HG02763 (cell line): Measurements from ENCODE around the gene CD164.
A peak's percentile ranks its signal among the peaks of the same experiment; 100 is the strongest.

Experiments
- ATAC-seq: cut with Tn5 transposase; IDR thresholded peaks from one replicate; pipeline ENCODE4 v1.9.1; 2021; ENCODE audit warnings: mild to moderate bottlenecking, moderate library complexity; ENCODE audit not compliant: unreplicated experiment

CD164 gene

DNA sequence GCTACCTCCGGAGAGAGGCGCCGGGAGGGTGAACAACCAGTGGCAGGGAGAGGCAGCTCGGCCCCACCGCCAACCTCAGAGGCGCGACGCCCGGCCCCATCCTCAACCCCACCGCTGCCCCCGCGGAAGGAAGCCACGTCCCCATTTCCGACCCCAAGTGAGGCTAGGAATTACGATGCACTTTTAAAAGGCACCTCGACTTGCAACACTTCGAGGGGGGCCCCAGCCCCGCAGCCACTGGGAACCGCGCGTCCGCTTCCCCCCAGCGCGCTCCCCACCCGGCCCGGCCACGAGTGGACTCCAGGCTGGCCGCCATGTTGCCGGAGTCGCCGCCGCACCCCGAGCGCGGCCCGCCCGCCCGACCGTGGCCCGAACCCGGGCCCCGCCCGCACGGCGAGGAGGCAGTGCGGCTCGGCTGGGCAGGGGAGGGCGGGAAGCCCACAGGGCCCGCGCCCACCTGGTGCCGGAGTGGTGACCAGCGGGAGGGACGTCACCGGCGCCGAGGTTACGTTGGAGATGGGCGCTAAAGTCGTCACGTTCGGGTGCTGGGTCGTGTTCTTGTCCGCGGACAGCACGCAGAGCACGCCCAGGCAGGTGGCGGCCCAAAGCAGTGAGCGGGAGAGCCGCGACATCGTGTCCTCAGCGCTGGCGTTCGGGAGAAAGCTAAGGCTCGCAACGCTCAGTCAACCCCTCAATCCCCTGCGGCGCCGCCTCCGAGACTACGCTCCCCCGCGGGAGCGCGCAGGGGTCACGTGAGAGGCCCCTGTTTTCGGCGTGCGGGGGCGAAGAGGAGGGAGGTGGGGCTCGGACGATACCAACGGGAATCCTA lies at the start of gene CD164:
Gene CD164 (minus strand): TSS at position 721 of the 829 bp plus-strand sequence. CDS start 89 bp downstream, at position 632.
- peak; percentile 51 for ATAC-seq

DNA sequence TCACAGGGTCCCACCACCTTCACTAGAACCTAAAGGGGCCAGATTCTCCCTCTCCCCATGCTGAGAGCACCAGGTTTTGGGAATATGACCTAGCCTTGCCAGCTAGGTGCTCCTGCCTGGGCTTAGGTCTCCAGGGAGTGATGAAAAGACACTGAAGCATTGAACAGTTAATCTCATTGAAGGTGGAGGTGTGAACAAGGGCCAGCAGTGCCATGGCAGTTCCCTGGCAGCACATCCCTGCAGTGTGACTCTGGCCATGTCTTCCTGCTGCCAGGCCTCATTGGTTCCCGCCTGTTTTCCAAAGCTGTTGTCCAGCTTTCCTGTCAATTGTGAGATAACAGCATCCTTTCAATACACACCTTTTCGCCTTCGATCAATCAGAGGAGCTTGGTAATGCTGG lies 47.2 kb upstream of the CD164 start:
- no peak for ATAC-seq

DNA sequence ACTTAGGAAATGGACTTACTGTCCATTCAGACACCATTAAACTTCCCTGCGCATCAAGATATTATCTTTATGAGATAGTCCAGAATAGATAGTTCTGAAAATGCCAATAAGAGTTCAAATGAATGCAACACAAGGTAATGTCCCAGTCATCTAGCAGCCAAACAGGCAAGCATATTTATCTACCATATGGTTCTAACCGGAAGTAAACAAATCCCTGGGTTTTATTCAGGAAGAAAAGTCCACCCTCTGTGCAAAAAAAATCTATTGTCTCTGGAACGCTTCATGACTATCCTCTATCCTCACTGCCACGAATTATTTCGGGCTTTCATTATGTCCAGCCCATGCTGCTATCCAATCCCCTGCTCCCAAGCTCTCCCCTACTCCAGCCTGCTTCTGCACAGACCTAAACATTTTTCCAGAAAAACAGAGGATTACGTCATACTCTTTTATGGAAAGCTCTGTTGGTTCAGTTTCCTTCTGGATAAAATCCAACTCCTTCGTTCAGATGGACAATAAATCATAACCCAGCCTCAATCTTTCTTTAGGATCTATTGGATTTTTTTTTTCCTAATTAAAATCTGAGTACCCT lies 46.7 kb upstream of the CD164 start:
- ATAC-seq = no peak

DNA sequence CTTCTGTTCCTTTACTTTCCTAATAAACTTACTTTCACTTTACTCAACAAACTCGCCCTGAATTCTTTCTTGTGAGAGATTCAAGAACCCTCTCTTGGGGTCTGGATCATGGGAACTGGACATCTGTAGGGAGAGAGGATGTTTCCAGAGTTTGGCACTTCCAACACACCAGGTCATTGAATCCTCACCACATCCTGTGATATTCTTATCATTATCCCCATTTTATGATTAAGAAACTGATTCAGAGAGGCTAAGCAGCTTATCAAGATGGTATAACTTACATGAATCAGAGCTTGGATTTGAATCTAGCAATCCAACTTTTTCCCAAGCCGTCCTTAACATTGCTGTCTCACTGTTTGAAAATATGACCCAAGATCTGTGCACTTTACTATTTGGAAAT lies 42.7 kb upstream of the CD164 start:
- no peak for ATAC-seq

DNA sequence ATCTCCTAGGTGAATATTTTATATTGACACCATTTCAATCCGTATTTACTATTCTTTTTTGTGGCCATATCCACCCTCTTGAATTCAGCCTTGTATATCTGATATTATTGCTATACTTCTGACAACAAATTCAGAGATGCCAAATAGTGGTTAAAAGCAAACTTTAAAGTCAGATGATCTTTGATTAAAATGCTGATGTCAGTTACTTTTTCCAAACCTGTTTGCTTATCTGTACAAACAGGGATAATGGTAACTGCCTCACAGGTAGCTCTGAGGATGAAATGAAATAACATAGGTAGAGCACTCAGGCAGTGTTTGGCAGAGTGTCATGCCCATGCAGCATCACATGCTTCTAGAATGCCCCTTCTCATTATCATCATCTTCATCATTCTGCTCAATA lies 38.9 kb upstream of the CD164 start:
- ATAC-seq = no peak

DNA sequence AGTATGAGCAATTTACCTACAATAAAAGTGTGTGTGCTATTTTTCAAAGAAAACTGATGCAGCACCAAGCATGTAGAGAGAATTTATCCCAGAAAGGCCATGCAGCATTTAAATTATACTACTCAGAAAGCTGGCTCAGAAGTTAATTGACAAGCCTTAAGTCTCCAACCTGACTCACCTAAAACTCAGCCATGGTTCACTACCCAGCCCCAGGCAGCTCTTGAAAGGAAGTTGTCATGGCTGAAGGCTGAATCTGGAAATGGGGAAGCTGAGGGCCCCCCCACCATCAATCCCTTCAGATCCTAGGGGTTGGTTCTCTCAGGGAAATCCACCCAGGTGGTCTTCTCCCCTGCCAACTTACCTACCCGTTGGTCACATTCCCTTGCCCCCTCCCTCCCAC lies 38.5 kb upstream of the CD164 start:
- ATAC-seq = no peak

DNA sequence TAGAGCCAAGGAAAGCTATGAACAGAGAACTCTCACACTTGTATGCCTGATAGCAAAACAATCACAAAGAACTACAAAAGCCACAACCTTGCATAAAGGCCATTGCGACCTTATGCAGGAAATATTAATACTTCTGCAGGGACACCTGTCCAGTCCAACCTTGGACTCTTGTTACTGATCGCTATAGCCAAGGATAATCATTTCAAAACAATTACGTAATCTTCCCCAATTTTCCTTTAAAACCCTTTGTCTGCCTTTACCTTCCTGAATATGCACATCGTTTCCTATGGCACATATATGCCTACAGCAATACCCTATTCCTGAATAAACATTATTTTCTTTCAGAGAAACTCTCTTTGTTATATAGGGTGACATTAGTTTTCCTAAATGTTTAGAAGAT lies 35.4 kb upstream of the CD164 start:
- no peak for ATAC-seq

DNA sequence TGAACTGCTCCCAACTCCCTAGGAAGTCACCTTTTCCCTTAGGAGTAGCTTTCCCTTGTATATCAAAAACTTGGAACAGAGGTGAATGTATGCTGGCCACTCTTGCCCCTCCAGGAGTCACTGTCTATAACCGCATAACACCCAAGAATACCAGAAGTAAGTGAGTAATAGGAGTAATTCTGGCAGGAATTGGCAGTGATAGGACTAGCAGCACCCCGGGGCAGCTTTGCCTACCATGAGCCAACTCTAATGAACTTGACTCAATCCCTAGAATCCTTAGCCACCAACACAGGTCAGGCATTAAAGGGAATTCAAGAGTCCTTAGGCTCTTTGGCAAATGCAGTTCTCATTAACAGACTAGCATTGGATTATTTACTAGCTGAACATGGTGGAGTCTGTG lies 28.8 kb upstream of the CD164 start:
- no peak for ATAC-seq

DNA sequence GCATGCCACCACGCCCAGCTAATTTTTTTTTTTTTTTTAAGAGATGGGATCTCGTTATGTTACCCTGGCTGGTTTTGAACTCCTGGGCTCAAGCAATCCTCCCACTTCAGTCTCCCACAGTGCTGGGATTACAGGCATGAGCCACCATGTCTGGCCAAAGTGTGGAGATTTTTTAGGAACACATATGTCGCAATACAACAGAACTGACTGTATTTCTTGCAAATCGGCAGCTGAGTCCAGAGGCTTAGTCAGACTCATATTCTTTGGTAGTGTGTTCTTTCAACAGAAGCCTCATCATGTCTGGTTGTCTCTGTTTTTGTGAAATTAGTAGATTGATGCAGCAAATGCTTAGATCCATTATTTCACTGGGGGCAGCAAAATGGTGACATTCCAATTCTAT lies 23.9 kb upstream of the CD164 start:
- ATAC-seq = no peak

DNA sequence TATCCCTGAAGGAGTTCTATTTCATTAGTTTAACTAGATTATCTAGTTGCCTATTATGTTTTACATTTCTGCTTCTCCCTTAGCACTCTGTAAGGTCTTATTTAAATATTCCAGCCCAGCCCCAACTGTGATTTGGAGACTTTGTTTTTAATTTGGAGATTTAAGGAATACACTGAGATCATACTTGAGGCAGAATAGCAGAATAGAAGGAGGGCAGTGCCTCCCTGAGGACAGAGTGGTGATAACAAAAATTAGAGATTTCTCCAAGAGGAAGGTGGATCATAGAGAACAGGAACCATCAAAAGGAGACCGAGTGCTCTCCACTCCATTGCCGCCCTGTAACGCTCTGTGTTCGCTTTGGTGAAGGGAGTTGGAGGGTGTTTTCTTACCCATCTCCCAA lies 14.8 kb upstream of the CD164 start:
- no peak for ATAC-seq

DNA sequence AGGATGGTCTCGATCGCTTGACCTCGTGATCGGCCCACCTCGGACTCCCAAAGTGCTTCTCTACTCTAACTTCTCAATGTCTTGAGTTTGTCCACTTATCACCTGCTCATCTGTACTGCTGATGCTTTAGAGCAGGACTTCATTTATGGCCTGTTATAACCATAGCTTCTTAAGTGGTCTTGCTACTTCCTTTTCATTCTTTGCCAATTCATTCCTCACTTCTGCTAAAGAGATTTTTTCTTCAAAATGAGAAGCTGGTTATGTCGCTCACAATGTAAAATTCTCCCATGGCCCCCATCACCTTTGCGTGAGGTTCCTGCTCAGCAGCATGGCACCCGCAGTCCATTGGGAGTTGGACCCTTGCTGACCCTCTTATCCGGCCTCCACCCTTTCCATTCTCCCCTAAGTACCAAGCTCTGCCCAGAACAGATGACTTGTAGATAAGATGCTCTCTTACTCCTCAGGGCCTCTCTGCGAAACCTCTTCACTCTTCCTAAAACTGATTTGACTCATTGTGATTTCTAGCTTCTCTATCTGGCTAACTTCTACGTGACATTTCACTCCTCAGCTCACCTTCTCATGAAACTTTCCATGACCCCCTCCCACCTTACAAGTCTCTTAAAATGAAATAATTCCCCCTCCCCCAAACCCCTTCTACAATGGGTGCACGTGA lies 13.9 kb upstream of the CD164 start:
- no peak for ATAC-seq

DNA sequence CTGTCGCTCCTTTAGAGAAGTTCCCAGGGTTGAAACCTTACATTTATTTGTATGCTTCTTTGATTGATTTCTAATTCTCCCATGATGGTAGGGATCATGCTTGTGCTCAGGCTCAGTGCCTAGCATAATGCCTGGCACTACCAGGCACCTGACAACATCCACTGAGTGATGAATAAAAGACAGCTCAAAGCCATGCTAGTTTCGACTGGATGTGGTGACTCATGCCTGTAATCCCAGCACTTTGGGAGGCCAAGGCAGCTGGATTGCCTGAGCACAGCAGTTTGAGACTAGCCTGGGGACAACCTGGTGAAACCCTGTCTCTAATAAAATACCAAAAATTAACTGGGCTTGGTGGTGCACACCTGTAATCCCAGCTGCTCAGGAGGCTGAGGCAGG lies 11.6 kb upstream of the CD164 start:
- no peak for ATAC-seq

DNA sequence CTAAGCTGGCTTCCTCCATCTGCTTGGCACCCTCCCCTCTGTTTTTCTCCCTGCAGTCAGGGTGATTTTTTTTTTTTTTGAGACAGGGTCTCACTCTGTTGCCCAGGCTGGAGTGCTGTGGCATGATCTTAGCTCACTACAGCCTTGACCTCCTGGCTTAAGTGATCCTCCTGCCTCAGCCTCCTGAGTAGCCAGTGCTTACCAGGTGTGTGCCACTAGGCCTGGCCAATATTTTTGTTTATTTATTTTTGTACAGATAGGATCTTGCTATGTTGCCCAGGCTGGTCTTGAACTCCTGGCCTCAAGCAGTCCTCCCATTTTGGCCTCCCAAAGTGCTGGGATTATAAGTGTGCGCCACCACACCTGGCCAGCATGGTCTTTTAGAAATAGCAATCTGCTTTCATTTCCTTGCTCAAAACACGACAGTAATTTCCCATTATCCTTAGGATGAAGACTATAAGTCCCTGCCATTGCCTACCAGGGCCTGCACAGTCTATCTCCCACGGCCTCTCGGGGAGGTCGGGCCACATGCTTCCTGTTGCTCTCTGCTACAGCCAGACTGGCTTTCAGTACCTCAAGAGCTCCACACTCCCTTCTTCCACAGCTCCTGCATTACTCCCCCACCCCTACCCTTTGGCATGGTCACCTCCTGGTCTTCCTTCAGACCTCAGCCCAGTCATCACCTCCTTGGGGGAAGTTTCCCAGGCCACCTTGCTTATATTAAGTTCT lies 11.1 kb upstream of the CD164 start:
- ATAC-seq = no peak

DNA sequence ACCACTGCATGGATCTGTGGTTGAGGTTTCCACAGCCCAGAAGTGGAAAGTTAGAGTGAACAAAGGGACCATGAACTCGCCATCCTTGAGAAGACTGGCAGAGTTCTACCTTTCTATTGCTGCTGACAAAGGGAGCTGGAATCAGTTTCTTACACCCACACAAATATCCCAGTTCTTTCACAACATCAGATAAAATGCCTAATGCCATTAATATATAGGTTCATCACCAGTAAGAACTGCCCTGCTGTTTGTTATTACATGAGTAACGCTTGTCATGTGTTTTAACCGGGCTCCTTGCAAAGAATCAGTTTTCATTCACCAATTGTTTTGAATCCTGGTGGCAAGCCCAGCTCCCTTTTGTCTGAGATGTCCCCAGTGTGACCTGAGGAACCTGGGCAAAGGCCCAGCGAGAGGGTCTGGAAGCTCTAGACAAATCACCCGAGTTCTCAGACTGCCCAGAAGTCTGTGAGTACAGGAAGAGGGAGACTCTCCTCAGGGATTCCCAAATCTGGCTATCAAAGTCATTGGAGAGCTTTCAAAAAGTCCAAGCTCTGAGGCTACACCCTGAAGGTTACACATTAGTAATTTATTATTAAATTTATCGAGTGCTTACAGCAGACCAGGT lies 7.5 kb upstream of the CD164 start:
- ATAC-seq = no peak

DNA sequence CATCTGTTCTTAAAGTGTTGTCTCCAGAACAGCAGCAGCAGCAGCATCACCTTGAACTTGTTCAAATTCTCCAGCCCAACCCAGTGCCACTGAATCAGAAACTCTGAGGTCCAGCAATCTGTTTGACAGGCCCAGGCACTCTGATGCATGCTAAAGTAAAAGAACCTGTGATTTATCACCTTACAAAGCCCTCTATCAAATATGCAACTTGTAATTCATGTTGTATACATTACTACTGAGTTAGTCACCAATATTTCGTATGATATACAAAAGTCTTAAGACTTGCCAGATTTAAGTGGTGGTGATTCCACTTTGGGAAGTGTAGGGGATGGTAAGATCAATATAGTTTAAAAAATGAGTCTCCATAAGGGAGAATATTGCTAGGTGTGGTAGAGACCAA lies 6.0 kb upstream of the CD164 start:
- ATAC-seq = no peak

DNA sequence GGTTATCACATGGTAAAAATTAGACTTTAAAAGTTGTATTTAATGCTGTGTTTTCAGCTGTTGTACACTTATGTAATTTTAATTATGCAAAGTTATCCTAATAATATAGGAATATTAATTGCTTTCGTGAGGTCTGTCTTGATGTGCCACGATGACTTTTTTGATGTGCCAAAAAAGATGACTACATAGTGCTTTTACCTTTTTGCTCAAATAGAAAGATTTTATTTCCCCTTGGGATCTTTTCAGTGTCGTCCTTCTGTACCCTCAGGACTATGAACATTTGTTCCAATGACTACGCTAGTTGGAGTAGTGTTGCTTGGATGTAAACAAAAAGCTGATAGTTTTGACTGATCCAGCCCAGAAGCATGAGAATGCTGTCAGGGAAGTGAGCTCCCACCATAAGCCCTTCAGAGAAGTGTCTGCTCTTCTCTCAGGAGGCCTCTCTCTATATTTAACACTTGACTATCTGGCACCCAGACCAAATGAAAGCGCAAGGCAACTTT lies 1.2 kb upstream of the CD164 start:
- ATAC-seq = no peak

DNA sequence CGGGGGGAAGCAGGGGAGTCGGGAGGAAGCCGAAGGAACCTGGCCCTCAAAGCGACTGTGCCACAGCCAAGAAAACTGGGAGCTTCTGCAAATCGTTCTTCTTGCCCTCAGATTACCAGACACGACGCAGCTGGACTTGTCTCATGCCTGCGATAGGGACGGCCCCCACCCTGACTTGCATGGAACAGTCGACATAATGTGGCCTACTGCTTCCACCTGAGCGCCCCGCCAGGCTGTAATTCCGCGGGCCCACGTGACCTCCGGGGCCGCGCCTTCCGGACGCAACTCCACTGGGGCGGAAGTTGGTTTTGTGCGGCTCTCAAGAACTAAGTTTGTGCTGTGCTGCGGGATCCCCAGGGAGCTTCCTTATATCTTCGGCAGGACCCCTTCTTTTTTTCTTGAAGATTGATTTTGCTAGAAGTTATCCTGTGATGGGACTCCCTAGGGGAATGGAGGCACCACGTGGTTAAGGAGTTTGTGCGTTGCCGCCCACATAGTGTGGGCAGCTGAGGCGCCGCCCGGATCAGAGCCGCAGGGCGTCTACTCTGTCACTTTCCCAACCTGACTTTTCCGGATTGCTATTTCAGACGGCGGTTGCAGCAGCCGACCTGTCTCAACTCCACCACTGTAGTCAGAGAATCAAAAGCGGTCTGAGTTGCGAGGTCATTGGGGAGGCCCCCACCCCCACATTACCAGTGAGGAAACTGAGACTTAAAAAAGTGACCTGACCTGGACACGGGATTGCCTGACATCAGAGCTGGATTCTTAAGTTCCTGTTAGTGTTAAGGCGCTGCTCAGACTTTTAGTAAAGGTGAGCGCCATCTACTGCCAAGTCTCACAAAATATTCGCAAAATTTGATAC lies 540 bp upstream of the CD164 start:
- peak; percentile 64 for ATAC-seq

DNA sequence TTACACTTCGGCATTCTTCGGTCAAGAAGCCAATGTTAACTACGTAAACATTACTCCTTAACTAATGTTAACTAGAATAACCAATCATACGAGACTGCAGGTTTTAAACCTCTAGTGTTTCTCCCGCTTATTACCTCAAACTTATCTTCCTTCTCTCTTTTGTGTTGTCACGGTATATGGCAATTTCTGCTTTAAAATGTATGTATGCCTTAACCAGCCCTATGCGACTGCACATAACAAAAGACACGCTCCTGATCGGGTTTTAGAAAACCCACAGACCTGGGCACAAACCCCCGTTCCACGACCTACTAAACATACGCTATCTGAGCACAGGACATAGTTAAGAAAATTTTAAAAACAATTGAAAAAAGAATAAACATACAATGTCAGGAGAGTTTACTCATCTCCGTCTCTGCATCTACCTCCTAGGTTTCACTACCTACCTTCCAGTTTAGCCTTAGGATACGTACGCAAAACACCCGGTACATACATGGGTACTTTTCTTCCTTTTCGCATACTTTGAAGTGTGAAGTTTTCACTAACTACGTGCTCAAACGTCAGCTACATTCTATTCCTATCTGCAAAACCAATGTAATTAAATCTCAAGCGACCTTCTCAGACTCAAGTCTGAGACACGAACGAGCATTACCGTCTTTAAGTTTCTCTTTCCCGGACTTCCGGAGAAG lies 1.1 kb downstream of the CD164 start:
- ATAC-seq = no peak

DNA sequence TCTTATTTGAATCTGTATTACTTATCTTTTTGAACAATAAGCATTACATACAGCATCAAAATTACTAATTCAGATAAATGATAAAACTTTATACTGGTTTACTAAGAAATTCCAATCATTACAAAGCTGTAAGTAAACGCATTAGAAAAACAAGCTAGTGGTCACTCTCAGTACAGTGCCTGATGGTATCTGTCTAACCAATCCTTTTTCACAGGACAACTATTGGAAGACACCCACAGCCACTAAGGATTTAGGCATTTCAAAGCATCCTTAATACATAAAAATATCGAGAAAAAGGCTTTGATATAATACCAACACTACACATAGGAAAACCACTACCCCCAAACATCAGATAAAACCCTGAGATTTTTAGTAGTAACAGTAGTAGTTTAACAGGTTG lies 2.6 kb downstream of the CD164 start:
- ATAC-seq = no peak
